Skeletal muscle cell (primary cell): ENCODE measurements around the gene PRC1.
"Not testable (repeated sequence)": the region's sequence is repeated elsewhere in the genome, so short reads cannot be mapped to it uniquely, and the experiment has no call there.

ENCODE experiments used
- DNase-seq: peaks from one replicate; pipeline ENCODE4 v3.0.0-alpha.2; 2010; ENCODE audit warnings: low read depth
- H3K4me3 ChIP-seq: 2 replicates; pipeline ENCODE4 v1.5.1; 2011; ENCODE audit warnings: low read depth, mild to moderate bottlenecking, control low read depth, low read length, moderate library complexity

The PRC1 gene, protein sequence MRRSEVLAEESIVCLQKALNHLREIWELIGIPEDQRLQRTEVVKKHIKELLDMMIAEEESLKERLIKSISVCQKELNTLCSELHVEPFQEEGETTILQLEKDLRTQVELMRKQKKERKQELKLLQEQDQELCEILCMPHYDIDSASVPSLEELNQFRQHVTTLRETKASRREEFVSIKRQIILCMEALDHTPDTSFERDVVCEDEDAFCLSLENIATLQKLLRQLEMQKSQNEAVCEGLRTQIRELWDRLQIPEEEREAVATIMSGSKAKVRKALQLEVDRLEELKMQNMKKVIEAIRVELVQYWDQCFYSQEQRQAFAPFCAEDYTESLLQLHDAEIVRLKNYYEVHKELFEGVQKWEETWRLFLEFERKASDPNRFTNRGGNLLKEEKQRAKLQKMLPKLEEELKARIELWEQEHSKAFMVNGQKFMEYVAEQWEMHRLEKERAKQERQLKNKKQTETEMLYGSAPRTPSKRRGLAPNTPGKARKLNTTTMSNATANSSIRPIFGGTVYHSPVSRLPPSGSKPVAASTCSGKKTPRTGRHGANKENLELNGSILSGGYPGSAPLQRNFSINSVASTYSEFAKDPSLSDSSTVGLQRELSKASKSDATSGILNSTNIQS

GRCh38 chr15:90994417-90995311 lies at the start of gene PRC1:
Gene PRC1 (minus strand): TSS chr15:90994535. CDS start chr15:90994417, 118 bp downstream.
- H3K4me3 ChIP-seq = peak within 1 kb of the TSS; percentile 93
- peak; percentile 92 for DNase-seq

DNA sequence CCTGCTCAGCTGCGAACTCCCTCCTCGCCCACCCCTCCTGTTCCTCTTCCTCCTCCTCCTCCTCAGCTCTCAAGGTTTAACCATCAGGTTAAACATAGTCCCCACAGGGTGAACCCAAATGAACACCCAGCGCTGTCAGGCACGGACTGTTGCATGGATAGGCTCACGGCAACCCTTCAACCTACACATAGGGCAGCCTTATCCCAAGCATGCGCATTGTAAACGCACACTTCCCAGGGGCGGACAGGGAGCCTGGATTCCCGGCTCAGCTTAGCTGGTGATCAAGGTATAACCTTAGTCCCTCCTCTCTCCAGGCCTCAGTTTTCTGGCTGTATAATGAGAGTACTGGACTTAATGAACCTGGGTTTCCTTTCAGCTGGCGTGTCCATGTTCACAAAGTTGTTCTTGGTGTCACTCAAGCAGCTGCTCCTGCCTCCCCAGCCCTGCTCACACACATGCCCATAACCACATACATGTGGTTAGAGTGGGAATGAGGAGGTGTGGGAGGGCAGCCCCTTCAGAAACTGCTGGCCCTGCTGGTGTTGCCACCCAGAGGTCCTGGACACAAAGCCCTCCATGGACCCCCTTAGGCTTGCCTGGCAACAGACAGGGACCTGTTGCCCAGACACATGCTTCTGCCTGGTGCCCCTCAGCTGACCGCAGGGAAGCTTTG lies 49.0 kb upstream of the PRC1 start:
- no peak overlapping the region for H3K4me3 ChIP-seq
- no peak for DNase-seq

- H3K4me3 ChIP-seq = no peak overlapping the region
- DNase-seq = no peak
These were observed 46.5 kb upstream of the PRC1 start for GRCh38 chr15:91040856-91041255.

- H3K4me3 ChIP-seq = no peak overlapping the region
- DNase-seq = no peak
These were observed 45.7 kb upstream of the PRC1 start for GRCh38 chr15:91039996-91040395.

DNA sequence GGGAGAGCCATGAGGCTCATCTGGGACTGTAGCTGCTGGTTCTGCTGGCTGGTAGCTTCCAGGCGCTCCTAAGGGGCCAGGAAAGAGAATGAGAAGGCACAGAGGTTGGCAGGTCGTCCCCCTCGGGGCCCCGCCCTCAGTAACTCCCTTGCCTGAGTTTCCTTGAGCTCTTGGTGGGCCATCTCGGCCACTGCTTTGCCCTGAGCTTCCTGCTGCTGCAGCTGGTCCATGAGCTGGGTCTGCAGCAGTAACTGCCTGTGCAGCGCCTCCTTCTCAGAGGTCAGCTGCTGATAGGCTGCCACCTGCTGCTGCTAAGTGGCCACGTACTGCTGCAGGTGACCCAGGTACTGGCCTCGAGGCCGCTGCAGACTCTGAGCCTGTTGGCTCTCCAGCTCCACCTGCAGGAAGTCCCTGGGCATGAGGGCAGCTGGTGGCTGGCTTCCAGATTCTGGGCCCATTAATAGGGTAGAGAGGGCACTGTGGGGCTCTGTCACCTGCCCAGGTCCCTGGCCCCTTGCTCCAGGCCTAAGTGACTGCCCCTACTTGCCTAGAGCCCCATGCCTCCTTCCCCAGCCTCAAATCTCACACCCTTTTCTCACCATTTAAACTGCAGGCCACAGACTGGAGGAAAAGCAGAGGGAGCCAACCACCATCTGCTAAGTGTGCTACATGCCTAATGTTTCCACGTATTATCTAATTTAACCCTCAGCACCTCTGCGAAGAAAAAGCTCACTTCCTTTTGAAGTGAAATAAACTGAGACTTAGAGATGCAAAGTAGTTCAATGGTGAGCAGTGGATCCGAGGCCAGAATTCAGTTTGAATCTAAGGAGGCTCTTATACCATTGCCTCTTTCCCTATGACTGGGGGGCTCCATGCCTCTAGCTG lies 38.8 kb upstream of the PRC1 start:
- DNase-seq = no peak
- H3K4me3 ChIP-seq = no peak overlapping the region

DNA sequence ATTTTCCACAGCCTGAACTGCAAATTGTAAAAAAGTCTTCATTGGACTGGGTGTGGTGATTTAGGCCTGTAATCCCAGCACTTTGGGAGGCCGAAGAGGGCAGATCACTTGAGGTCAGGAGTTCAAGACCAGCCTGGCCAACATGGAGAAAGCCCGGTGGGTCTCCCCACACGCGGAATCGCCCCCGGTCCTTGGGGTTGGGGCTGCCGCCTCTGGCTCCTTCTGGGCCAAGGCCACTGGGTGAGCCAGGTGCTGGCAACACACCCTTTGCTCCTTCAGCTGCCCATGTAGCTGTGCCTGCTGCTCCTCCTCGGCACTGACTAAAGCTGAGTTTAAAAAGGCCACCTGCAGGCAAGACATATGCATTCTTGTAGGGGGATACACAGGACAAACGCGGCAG lies 37.5 kb upstream of the PRC1 start:
- H3K4me3 ChIP-seq = no peak overlapping the region
- DNase-seq = no peak

DNA sequence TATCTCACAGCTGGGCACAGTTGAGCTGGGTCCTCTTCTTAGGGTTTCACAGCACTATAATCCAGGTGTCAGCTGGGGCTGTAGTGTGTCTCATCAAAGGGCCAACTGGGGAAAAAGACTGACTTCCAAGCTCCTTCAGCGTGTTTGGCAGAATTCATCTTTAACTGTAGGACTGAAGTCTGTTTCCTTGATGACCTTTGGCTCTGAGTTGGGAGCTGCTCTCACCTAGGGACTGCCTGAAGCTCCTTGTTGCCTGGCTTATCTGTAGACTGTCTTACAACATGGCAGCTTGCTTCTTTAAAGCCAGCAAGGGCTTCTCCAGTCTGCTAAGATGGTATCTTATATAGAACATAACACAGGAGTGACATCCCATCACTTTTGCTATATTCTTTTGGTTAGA lies 33.3 kb upstream of the PRC1 start:
- DNase-seq = no peak
- H3K4me3 ChIP-seq = no peak overlapping the region

DNA sequence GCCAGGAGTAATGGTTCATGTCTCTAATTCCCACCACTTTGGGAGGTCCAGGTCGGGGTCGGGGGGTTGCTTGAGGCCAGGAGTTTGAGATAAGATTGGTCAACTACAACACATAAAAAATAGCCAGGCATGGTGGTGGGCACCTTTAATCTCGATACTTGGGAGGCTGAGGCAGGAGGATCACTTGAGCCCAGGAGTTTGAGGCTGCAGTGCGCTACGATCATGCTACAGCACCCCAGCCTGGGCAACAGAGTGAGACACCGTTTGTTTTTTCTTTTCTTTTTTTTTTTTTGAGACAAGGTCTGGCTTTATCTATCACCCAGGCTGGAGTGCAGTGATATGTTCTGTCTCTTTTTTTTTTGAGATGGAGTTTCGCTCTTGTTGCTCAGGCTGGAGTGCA lies 29.4 kb upstream of the PRC1 start:
- DNase-seq = no peak
- no peak overlapping the region for H3K4me3 ChIP-seq

- peak overlapping the region; percentile 98 for H3K4me3 ChIP-seq
- no peak for DNase-seq
These were observed 28.4 kb upstream of the PRC1 start for GRCh38 chr15:91022832-91023129.

- H3K4me3 ChIP-seq = peak within 1 kb of the TSS; percentile 98
- DNase-seq = peak; percentile 44
These were observed 27.9 kb upstream of the PRC1 start, which contains the start of gene VPS33B for GRCh38 chr15:91022075-91022831. Gene VPS33B (minus strand): TSS chr15:91022594. CDS start chr15:91022249, 345 bp downstream.

DNA sequence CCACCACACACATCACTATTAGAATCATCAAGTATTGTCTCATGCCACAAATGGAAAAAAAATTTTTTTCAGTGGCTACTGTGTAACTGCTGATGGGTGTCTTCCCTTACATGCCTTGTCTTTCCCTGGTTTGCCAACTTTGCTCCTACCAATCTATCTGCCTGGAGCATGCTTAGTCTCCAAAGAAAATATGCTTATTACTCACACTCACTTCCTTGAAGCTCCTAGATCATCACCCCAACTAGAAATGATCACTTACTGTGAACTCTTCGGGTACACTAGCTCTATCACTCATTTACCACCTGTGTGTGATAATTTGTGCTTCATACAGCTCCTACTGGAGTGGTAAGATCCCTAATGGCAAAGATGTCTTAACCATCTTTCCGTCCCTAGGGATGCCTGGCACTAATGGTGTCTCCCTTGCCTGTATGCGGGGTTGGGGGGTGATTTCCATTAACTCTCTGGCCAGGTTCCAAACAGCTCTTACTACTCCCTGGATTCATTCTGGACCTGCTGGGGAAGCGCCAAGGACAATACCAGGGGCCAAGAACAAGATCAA lies 27.3 kb upstream of the PRC1 start:
- no peak for DNase-seq
- peak overlapping the region; percentile 98 for H3K4me3 ChIP-seq

DNA sequence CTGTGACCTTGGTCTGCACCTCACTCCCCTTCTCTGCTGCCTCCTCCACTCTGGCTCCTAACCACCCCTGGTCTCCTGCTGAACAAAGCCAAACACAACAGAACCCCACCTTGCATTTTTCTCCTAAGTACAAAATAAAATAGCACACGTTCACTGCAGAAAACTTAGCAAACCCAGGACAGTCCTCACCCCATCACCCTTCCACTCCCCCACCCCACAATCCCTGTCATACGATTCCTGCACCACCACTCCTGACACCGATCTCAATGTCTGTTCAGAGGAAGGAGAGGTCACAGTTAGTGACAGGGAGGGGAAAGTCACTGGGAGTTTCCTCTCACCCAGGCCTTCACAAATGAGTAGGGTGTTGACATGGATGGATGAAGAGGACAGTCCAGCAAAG lies 23.8 kb upstream of the PRC1 start:
- no peak for DNase-seq
- H3K4me3 ChIP-seq = no peak overlapping the region

GRCh38 chr15:91017716-91018115 lies 23.4 kb upstream of the PRC1 start:
- H3K4me3 ChIP-seq = no peak overlapping the region
- no peak for DNase-seq

- not testable (repeated sequence) for DNase-seq, H3K4me3 ChIP-seq
These were observed 19.4 kb upstream of the PRC1 start for GRCh38 chr15:91013701-91014100.

DNA sequence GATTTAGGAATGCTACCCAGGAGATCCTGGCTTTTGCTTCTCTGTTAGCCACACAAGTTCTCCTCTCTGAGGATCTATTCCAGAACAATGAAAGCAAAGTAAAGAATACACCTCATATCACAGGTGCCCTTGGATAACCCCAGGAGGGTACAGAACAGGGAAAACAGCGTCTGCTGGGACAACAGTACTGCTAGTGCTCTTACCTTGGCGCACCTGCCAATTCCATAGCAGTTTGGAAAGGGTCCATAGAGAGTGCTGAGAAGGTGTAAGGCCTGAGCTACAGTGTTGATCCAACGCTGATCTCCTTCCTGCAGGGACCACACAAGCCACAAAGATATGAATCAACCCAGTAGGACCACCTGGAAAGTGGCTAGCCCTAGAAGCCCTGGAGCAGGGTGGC lies 12.9 kb upstream of the PRC1 start:
- DNase-seq = no peak
- no peak overlapping the region for H3K4me3 ChIP-seq

- no peak for DNase-seq
- no peak overlapping the region for H3K4me3 ChIP-seq
These were observed 6.9 kb upstream of the PRC1 start for GRCh38 chr15:91001209-91001608.

DNA sequence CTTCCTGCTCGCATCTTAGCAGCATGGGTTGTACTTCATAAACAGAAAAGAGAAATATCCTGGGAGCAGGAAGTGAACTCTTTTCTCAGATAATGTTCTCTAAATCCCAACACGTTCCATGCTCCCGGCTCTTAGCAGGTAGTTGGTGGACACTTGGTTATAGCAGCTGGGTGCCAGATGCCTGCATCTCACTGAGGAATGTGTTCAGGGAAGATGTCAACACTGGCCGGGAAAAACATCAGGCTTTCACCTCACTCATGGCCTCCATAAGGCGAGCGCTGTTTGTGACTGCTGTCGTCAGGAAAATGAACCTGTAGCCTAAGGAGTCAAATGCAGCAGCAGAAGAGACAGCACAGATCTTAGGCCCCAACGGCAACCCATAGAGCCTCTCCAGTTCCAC lies 4.4 kb upstream of the PRC1 start:
- H3K4me3 ChIP-seq = no peak overlapping the region
- DNase-seq = no peak

- DNase-seq = no peak
- peak overlapping the region; percentile 93 for H3K4me3 ChIP-seq
These were observed 297 bp downstream of the PRC1 start for GRCh38 chr15:90994059-90994416.
